Ascending aorta (tissue), 2 donors: ENCODE data around the gene DSE. TPM values are rescaled to one million over a fixed set of nuclear protein-coding genes. Genes with fewer than 3 reads are reported as not detected.
A peak's percentile ranks its signal among the peaks of the same experiment; 100 is the strongest.
"Not testable (repeated sequence)": the region's sequence is repeated elsewhere in the genome, so short reads cannot be mapped to it uniquely, and the experiment has no call there.

ENCODE experiments used
- DNase-seq, 2 donors: peaks; one replicate each; pipeline ENCODE4 v3.0.0-alpha.2; 2019; ENCODE audit warnings: low spot score in 2 of 2
- H3K27ac ChIP-seq, 2 donors: fragments of 200-600 bp; sonication (generic); one replicate each; pipeline ENCODE4 v1.5.1; 2016 to 2017; ENCODE audit warnings: mild to moderate bottlenecking in 1 of 2
- H3K27me3 ChIP-seq: fragments of 200-600 bp; sonication (generic); one replicate; pipeline ENCODE4 v1.5.1; 2017
- H3K36me3 ChIP-seq, 2 donors: fragments of 200-600 bp; sonication (generic); one replicate each; pipeline ENCODE4 v1.5.1; 2016
- H3K4me1 ChIP-seq, 2 donors: fragments of 200-600 bp; sonication (generic); one replicate each; pipeline ENCODE4 v1.5.1; 2016 to 2017; ENCODE audit warnings: mild to moderate bottlenecking in 1 of 2
- H3K4me3 ChIP-seq, 2 donors: fragments of 200-600 bp; sonication (generic); one replicate each; pipeline ENCODE4 v1.5.1; 2016 to 2017; ENCODE audit warnings: mild to moderate bottlenecking in 1 of 2
- H3K9me3 ChIP-seq, 2 donors: fragments of 200-600 bp; sonication (generic); one replicate each; pipeline ENCODE4 v1.5.1; 2016
- CTCF ChIP-seq, 3 experiments: fragments of 200-600 bp in 2 of 3; fragments of 450-650 bp in 1 of 3; sonication (generic) in 2 of 3; IDR thresholded peaks; one replicate each; pipeline ENCODE4 v1.5.1; 2016 to 2019; ENCODE audit warnings: antibody characterized with exemption in 3 of 3, mild to moderate bottlenecking in 1 of 3, moderate library complexity in 1 of 3
- intact Hi-C: fragments of 100-400 bp; cut with DNase I; formaldehyde crosslinking; loops from one replicate; pipeline ENCODE4 v1.15.1; 2023
- total RNA-seq: library from RNA; depleted of rRNA; stranded (reverse); fragments of >200 nt; gene quantifications from one replicate; pipeline ENCODE4 v1.1.0, GENCODE V29; 2016

Gene DSE
- total RNA-seq: 27.6 TPM

GRCh38 chr6:116370760-116371119, at the start of gene DSE:
Gene DSE, plus strand, starts transcription at chr6:116370947. Its CDS starts 28,304 bp downstream, at chr6:116399251.
- Histone ChIP-seq H3K4me3 (peak within 1 kb of the TSS; percentile 77 to 86), H3K27me3 (no peaks in the 10 kb centered on the region), H3K4me1 (peaks cover 0 to 7% of the 10 kb centered on the region in 2 donors), H3K9me3 (no peaks in the 10 kb centered on the region), H3K27ac (peak within 1 kb of the TSS; percentile 94 to 96), H3K36me3 (no peaks in the 10 kb centered on the region)
- no peak for TF ChIP-seq CTCF (IDR thresholded peaks at IDR 0.05)
- peak; percentile 19 to 91 for DNase-seq
- intact Hi-C loops: loop anchor here (1.0 to 5.0 kb wide), 7 partner anchors 14 to 162 kb away; partner anchors contain the start of gene CALHM5

- H3K9me3 ChIP-seq, H3K36me3 ChIP-seq, DNase-seq, H3K27me3 ChIP-seq, H3K27ac ChIP-seq, H3K4me3 ChIP-seq, H3K4me1 ChIP-seq, intact Hi-C loops: not testable (repeated sequence)
Measured at GRCh38 chr6:116321933-116322332, 48.8 kb upstream of the DSE start.

- no peak for DNase-seq
- H3K9me3 ChIP-seq: no peaks in the 10 kb centered on the region
- peaks cover 0 to 9% of the 10 kb centered on the region in 2 donors for H3K4me1 ChIP-seq
- intact Hi-C loops: no loop called here
- no peaks in the 10 kb centered on the region for H3K27me3 ChIP-seq
- H3K27ac ChIP-seq: no peak overlapping the region
- no peak overlapping the region for H3K4me3 ChIP-seq
- no peaks in the 10 kb centered on the region for H3K36me3 ChIP-seq
- TF ChIP-seq CTCF (IDR thresholded peaks at IDR 0.05): no peak
Measured at GRCh38 chr6:116323863-116324262, 46.9 kb upstream of the DSE start.

GRCh38 chr6:116325634-116326132, 45.1 kb upstream of the DSE start:
- not testable (repeated sequence) for H3K9me3 ChIP-seq, DNase-seq, H3K36me3 ChIP-seq, H3K27me3 ChIP-seq, H3K4me3 ChIP-seq, H3K4me1 ChIP-seq, H3K27ac ChIP-seq
- intact Hi-C loops: loop anchor here (5.0 kb wide), 1 partner anchor 47 kb away; the partner anchor contains the start of gene DSE

GRCh38 chr6:116326181-116326671, 44.5 kb upstream of the DSE start:
- H3K36me3 ChIP-seq: no peaks in the 10 kb centered on the region
- H3K4me3 ChIP-seq: no peak overlapping the region
- DNase-seq: no peak
- no peak overlapping the region for H3K27ac ChIP-seq
- intact Hi-C loops: loop anchor here (5.0 kb wide), 1 partner anchor 46 kb away; the partner anchor contains the start of gene DSE
- TF ChIP-seq CTCF (IDR thresholded peaks at IDR 0.05): no peak
- H3K4me1 ChIP-seq: peaks cover 2 to 9% of the 10 kb centered on the region in 2 donors
- H3K9me3 ChIP-seq: no peaks in the 10 kb centered on the region
- no peaks in the 10 kb centered on the region for H3K27me3 ChIP-seq

- Histone ChIP-seq H3K36me3 (no peaks in the 10 kb centered on the region), H3K4me1 (peaks cover 2 to 9% of the 10 kb centered on the region in 2 donors), H3K9me3 (no peaks in the 10 kb centered on the region), H3K4me3 (no peak overlapping the region), H3K27me3 (no peaks in the 10 kb centered on the region), H3K27ac (no peak overlapping the region)
- no peak for DNase-seq
- intact Hi-C loops: loop anchor here (5.0 kb wide), 1 partner anchor 45 kb away; the partner anchor contains the start of gene DSE
- no peak for TF ChIP-seq CTCF (IDR thresholded peaks at IDR 0.05)
Measured at GRCh38 chr6:116326996-116327395, 43.8 kb upstream of the DSE start.
